ENCODE measurements around the gene MSI2. TPM values are rescaled to one million over a fixed set of nuclear protein-coding genes. Genes with fewer than 3 reads are reported as not detected.

MSI2 gene
- total RNA-seq, 2 experiments from 2014 or later = 107 to 111 TPM

DNA sequence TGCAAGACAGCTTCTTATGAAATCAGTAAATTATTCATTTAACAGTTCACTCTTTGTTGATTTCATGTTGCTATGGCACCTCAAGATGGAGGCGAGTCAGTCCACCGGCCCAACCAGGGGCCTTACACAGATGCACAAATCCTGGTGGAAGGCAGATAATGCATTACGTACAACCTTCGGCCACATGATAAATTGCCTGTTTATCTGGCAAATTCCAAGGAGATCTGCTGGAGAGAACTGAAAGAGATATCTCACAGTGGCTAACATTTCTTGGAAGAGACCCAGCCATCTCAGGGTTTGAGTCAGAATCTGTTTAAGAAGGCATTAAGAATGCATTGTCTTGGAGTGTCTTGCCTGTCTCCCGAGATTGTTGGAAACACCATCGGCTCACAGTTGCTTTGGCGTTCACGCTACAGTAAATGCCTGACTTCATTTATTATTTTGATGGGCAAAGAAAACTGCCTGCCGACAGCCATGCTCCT is 225.6 kb downstream of the MSI2 start:
- POLR2A ChIA-PET = no interaction called here
- H3K4me1 Mint-ChIP-seq = peaks cover 29% of the 10 kb centered on the region

DNA sequence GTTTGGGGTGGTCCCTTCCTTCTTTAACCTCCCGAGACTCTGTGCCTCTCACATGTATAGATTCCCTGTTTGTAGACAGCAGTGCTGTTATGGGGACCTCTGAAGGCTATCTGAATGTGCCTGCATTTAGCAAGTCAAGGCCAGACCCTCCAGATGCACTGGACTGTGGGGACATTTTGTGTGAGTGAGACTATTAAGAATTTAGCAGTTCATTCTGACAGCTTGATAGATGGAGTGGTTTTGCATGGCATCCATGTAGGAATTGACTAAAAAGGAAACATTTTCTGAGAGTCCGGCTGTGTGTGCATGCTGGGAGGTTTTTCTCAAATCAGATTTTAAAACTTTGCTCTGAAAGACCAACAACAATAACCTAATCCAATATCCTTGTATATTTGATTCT is 226.3 kb downstream of the MSI2 start:
- Mint-ChIP-seq H3K27ac (no peak overlapping the region), H3K36me3 (ENCODE audit: low read depth) (peaks cover 5% of the 10 kb centered on the region), H3K27me3 (no peaks in the 10 kb centered on the region), H3K4me3 (no peak overlapping the region), H3K9me3 (no peaks in the 10 kb centered on the region), H3K4me1 (peaks cover 32% of the 10 kb centered on the region)
- DNase-seq = no peak
- CTCF ChIA-PET = no interaction called here
- POLR2A ChIA-PET = no interaction called here

More for the DNA sequence above, 225.6 kb downstream of the MSI2 start:
- H3K4me3 Mint-ChIP-seq = no peak overlapping the region
- DNase-seq = no peak
- peaks cover 5% of the 10 kb centered on the region for H3K36me3 Mint-ChIP-seq (ENCODE audit: low read depth)
- H3K9me3 Mint-ChIP-seq = no peaks in the 10 kb centered on the region
- no peaks in the 10 kb centered on the region for H3K27me3 Mint-ChIP-seq
- CTCF ChIA-PET = no interaction called here
- no peak overlapping the region for H3K27ac Mint-ChIP-seq

DNA sequence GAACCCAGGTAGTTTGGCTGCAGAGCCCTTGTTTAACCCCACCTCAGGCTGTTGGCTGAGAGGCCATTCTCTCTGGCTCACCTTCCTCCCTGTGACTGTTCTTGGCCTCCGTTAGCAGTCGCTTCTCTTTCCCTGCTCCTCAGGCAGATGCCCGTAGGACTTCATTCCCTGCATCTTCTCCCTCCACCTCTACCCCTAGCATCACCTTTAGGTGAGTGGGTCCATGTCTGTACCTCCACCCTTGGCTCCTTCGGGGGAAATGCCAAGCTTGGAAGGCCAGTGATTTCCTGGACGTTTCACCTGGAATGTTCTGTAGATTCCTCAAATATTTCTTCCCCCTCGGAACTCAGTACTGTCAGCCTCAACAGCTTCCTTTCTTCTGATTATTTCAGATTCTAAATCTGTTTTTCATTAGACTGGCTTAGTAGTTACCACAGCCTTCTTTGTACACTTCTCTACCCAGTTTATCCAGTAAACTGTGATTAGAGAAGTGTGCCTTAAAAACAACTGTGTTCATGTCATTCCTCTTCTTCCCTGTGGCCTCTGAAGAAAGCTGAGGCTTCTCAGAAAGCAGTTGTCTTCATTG is 227.9 kb downstream of the MSI2 start:
- H3K9me3 Mint-ChIP-seq = no peaks in the 10 kb centered on the region
- H3K4me1 Mint-ChIP-seq = peaks cover 32% of the 10 kb centered on the region
- POLR2A ChIA-PET = no interaction called here
- H3K36me3 Mint-ChIP-seq (ENCODE audit: low read depth) = peaks cover 5% of the 10 kb centered on the region
- CTCF ChIA-PET = no interaction called here
- no peak overlapping the region for H3K4me3 Mint-ChIP-seq
- H3K27ac Mint-ChIP-seq = no peak overlapping the region
- no peak for DNase-seq
- no peaks in the 10 kb centered on the region for H3K27me3 Mint-ChIP-seq

DNA sequence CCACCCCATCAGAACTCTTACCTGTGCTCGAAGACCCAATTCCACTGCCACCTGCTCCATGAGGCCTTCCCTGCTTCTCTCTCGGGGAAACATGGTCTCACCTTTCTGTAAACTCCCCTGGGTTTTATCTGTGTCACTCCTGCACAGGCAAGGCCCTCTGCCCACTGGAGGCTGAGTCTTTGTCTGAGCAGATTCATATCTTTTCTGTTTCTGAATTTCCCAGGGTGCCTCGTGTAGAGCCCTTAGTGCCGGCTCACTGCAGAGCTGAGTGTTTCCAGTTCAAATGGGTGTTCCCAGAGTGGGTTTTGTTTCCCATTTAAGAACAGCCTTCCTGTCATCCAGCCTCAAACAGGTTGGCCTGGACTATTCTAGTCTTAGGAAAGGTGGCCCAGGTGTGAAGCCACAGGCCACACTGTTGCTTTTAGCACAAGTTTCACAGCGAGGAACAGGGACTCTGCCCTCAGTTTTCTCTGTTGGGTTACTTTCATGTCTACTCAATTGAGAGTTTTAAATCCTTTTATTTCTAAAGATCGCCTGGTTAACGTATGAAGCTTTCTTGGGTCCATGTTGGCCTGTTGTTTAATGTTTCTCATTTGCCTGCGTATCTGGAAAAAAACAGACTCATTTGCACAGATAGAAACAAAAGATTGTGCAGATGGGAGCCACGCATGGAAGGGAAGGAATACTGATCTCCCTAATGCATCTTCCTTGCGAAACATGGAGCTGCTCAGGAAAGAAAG is 228.7 kb downstream of the MSI2 start:
- no peaks in the 10 kb centered on the region for H3K27me3 Mint-ChIP-seq
- POLR2A ChIA-PET = no interaction called here
- H3K4me3 Mint-ChIP-seq = no peak overlapping the region
- CTCF ChIA-PET = interaction anchor here (0.9 kb wide), 1 partner anchor 298 kb away, joined by 3 read pairs; no protein-coding TSS in a partner anchor
- peaks cover 5% of the 10 kb centered on the region for H3K36me3 Mint-ChIP-seq (ENCODE audit: low read depth)
- peaks cover 32% of the 10 kb centered on the region for H3K4me1 Mint-ChIP-seq
- no peak for DNase-seq
- no peak overlapping the region for H3K27ac Mint-ChIP-seq
- H3K9me3 Mint-ChIP-seq = no peaks in the 10 kb centered on the region

GRCh38 chr17:57485566-57485865 is 229.2 kb downstream of the MSI2 start:
- Mint-ChIP-seq H3K4me3 (no peak overlapping the region), H3K4me1 (peaks cover 30% of the 10 kb centered on the region), H3K27ac (no peak overlapping the region), H3K36me3 (ENCODE audit: low read depth) (peaks cover 5% of the 10 kb centered on the region), H3K27me3 (no peaks in the 10 kb centered on the region), H3K9me3 (no peaks in the 10 kb centered on the region)
- ChIA-PET POLR2A (no interaction called here), CTCF (interaction anchor here (0.9 kb wide), 1 partner anchor 298 kb away, joined by 3 read pairs; no protein-coding TSS in a partner anchor)
- DNase-seq = no peak

GRCh38 chr17:57485916-57486881 is 229.9 kb downstream of the MSI2 start:
- Mint-ChIP-seq H3K9me3 (no peaks in the 10 kb centered on the region), H3K27me3 (no peaks in the 10 kb centered on the region), H3K36me3 (ENCODE audit: low read depth) (peaks cover 5% of the 10 kb centered on the region), H3K27ac (no peak overlapping the region), H3K4me1 (peaks cover 23% of the 10 kb centered on the region), H3K4me3 (no peak overlapping the region)
- CTCF ChIA-PET = no interaction called here
- POLR2A ChIA-PET = interaction anchor here (0.6 kb wide), 1 partner anchor 14 kb away, joined by 3 read pairs; no protein-coding TSS in a partner anchor
- no peak for DNase-seq

DNA sequence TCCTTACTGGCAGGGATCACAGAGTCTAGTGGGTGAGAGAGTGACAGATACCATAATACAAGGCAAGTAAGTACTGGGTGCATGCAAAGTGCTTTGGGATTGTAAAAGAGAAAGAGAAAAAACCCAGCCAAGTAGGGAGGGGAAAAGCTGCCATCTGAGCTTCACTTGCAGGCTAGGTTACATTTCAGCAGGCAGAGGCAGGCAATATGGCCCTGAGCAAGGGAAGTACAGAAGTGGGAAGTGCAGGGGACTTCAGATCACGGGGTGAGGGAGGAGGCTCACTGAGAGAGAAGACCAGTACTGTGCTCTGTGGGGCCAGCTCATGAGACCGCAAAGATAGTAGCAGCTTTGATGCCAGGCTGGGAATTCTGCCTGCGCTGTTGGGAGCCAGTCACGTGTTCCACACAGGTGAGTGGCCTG is 230.6 kb downstream of the MSI2 start:
- no peak overlapping the region for H3K4me3 Mint-ChIP-seq
- no peak overlapping the region for H3K27ac Mint-ChIP-seq
- H3K4me1 Mint-ChIP-seq = peaks cover 19% of the 10 kb centered on the region
- no peaks in the 10 kb centered on the region for H3K9me3 Mint-ChIP-seq
- no peaks in the 10 kb centered on the region for H3K27me3 Mint-ChIP-seq
- H3K36me3 Mint-ChIP-seq (ENCODE audit: low read depth) = peaks cover 5% of the 10 kb centered on the region
- DNase-seq = no peak
- POLR2A ChIA-PET = interaction anchor here (0.6 kb wide), 1 partner anchor 13 kb away, joined by 3 read pairs; no protein-coding TSS in a partner anchor
- CTCF ChIA-PET = no interaction called here

GRCh38 chr17:57487573-57487972 is 231.2 kb downstream of the MSI2 start:
- Mint-ChIP-seq H3K4me1 (peaks cover 19% of the 10 kb centered on the region), H3K36me3 (ENCODE audit: low read depth) (peaks cover 5% of the 10 kb centered on the region), H3K27ac (no peak overlapping the region), H3K27me3 (no peaks in the 10 kb centered on the region), H3K9me3 (no peaks in the 10 kb centered on the region), H3K4me3 (no peak overlapping the region)
- CTCF ChIA-PET = interaction anchor here (0.8 kb wide), 1 partner anchor 13 kb away, joined by 3 read pairs; no protein-coding TSS in a partner anchor
- DNase-seq = no peak
- POLR2A ChIA-PET = no interaction called here

DNA sequence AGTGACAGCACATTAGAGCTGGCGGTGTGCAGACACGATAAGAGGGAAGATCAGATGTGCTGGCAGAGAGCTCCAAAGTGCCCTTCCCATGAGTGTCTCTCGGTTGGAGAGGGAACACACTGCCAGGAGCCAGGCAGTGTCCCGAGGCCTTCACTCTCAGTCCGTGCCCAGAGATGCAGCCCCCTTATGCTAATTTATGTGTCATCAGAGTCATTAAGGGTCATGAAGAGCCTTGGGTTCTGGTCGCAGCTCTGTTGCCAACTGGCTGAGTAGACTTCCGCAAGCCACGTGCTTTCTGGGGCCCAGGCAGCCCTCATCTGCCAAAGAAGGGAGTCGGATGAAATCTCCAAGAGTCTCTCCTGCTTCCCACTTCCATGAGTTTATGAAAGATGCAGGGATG is 232.5 kb downstream of the MSI2 start:
- Mint-ChIP-seq H3K27me3 (no peaks in the 10 kb centered on the region), H3K4me1 (peaks cover 23% of the 10 kb centered on the region), H3K9me3 (no peaks in the 10 kb centered on the region), H3K36me3 (ENCODE audit: low read depth) (peaks cover 7% of the 10 kb centered on the region), H3K27ac (no peak overlapping the region), H3K4me3 (no peak overlapping the region)
- CTCF ChIA-PET = interaction anchor here (1.0 kb wide), 1 partner anchor 295 kb away, joined by 3 read pairs; no protein-coding TSS in a partner anchor
- no peak for DNase-seq
- POLR2A ChIA-PET = no interaction called here

DNA sequence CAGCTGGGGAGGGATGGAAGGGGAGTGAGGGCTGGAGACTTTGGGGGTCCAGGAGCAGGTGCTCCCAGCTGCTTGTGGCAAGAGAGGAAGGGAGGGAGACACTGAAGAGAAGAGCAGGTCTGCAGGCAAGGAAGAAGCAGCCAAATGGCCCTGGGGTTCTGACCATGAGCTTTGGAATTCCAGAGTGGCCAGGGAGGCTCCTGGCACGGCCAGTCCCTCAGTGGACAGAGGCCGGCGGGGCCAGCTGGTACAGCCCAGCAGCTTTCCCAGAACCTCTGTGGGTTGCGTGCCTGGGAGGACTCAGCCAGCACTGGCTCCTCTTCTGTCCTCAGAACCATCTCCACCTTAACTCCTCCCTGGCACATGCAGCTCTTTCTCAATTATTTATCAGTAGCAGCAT is 233.0 kb downstream of the MSI2 start:
- peaks cover 23% of the 10 kb centered on the region for H3K4me1 Mint-ChIP-seq
- H3K27ac Mint-ChIP-seq = no peak overlapping the region
- no peaks in the 10 kb centered on the region for H3K27me3 Mint-ChIP-seq
- no peak for DNase-seq
- H3K4me3 Mint-ChIP-seq = no peak overlapping the region
- H3K36me3 Mint-ChIP-seq (ENCODE audit: low read depth) = peaks cover 7% of the 10 kb centered on the region
- no peaks in the 10 kb centered on the region for H3K9me3 Mint-ChIP-seq
- POLR2A ChIA-PET = no interaction called here
- CTCF ChIA-PET = no interaction called here

GRCh38 chr17:57490111-57490845 is 234.0 kb downstream of the MSI2 start:
- Mint-ChIP-seq H3K27me3 (no peaks in the 10 kb centered on the region), H3K9me3 (no peaks in the 10 kb centered on the region), H3K4me3 (no peak overlapping the region), H3K4me1 (peaks cover 14% of the 10 kb centered on the region), H3K36me3 (ENCODE audit: low read depth) (peaks cover 2% of the 10 kb centered on the region), H3K27ac (no peak overlapping the region)
- ChIA-PET POLR2A (no interaction called here), CTCF (no interaction called here)
- no peak for DNase-seq

DNA sequence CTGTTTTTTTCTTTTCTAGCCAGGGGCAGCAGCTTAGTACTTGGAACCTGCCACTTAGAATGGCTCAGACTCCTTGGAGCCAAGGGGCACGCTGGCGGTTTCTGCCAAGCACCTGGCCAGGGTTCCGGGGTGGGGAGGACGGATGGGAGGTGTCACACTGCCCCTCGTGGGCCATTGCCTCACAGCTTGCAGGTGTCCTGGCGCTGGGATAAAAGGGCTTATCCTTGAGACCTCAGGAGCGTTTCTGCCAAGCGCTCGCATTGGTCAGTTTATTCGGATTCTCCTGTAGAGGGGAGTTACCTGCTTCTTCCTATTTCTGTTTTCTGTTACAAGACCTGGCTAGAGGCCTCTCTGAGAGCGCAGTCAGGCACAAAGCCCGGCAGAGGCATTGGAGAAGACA is 234.6 kb downstream of the MSI2 start:
- Mint-ChIP-seq H3K27ac (no peak overlapping the region), H3K9me3 (no peaks in the 10 kb centered on the region), H3K4me3 (no peak overlapping the region), H3K4me1 (peaks cover 11% of the 10 kb centered on the region), H3K27me3 (no peaks in the 10 kb centered on the region), H3K36me3 (ENCODE audit: low read depth) (peaks cover 2% of the 10 kb centered on the region)
- DNase-seq = no peak
- ChIA-PET POLR2A (no interaction called here), CTCF (no interaction called here)

DNA sequence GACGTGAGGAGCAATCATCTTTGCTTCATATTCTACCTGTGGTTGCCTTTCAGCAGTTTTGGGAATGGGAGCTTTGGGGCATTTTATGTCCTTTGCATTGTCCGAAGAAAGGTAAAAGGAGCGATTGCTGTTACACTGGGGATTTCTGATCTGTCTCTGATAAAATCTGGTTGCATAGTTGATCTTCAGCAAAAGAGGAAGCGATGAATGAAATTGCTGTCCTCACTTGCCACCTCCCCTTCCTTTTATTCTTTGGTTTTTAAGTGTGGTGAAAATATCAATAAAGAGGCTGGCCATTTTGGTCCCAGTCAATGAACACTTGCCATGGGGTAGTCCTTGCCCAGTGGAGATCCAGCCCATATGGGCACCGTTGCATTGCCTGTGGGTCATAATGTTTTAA is 236.8 kb downstream of the MSI2 start:
- peaks cover 4% of the 10 kb centered on the region for H3K4me1 Mint-ChIP-seq
- no peak for DNase-seq
- peaks cover 2% of the 10 kb centered on the region for H3K36me3 Mint-ChIP-seq (ENCODE audit: low read depth)
- no peak overlapping the region for H3K4me3 Mint-ChIP-seq
- no peaks in the 10 kb centered on the region for H3K27me3 Mint-ChIP-seq
- CTCF ChIA-PET = no interaction called here
- no peaks in the 10 kb centered on the region for H3K9me3 Mint-ChIP-seq
- no peak overlapping the region for H3K27ac Mint-ChIP-seq
- POLR2A ChIA-PET = no interaction called here

All from activated CD4-positive, alpha-beta memory T cell treated with anti-CD3 and anti-CD28 coated beads, Interleukin-2, amount 10 ng/mL, durations not matched to agents 7 days and 5 days (primary cell).